Activated naive CD4-positive, alpha-beta T cell treated with anti-CD3 and anti-CD28 coated beads for 36 hours (primary cell): ENCODE results near the gene GK. TPM values are rescaled to one million over a fixed set of nuclear protein-coding genes. Genes with fewer than 3 reads are reported as not detected.
"Not testable (repeated sequence)": the region's sequence is repeated elsewhere in the genome, so short reads cannot be mapped to it uniquely, and the experiment has no call there.

Source experiments
- CTCF ChIA-PET: fragments of 350-600 bp; sonication (Branson Sonifier 250); formaldehyde crosslinking; loops from one replicate; lab custom pipeline; 2021; ENCODE audit warnings: antibody characterized with exemption; lab: Charles Lee
- DNase-seq: peaks from one replicate; pipeline ENCODE4 v3.0.0-alpha.2; 2020
- H3K27ac Mint-ChIP-seq: one replicate; pipeline ENCODE4 v1.8.0; 2021; ENCODE audit warnings: mild to moderate bottlenecking, mixed read lengths
- H3K27me3 Mint-ChIP-seq: one replicate; pipeline ENCODE4 v1.8.0; 2021; ENCODE audit warnings: low read depth, mixed read lengths
- H3K36me3 Mint-ChIP-seq: one replicate; pipeline ENCODE4 v1.8.0; 2021; ENCODE audit warnings: low read depth, mixed read lengths
- H3K4me1 Mint-ChIP-seq: one replicate; pipeline ENCODE4 v1.8.0; 2021; ENCODE audit warnings: low read depth, mixed read lengths
- H3K4me3 Mint-ChIP-seq: one replicate; pipeline ENCODE4 v1.8.0; 2021; ENCODE audit warnings: mild to moderate bottlenecking, moderate library complexity, mixed read lengths
- H3K9me3 Mint-ChIP-seq: one replicate; pipeline ENCODE4 v1.8.0; 2021; ENCODE audit warnings: mixed read lengths
- intact Hi-C: fragments of 100-400 bp; cut with micrococcal nuclease; formaldehyde crosslinking; loops from one replicate; pipeline ENCODE4 v1.15.1; 2023
- total RNA-seq, 2 experiments: library from RNA; stranded (reverse); gene quantifications; one replicate each; pipeline ENCODE4 v1.2.3, GENCODE V29; 2021

Gene GK
- total RNA-seq, 2 experiments from 2014 or later, result 85.9 to 90.3 TPM

GRCh38 chrX:30714138-30714537 lies 60.9 kb downstream of the GK start:
- intact Hi-C loops, result loop anchor here (5.0 kb wide), 1 partner anchor 432 kb away; no protein-coding TSS in a partner anchor
- CTCF ChIA-PET, result interaction anchor here (1.1 kb wide), 2 partner anchors 21 to 79 kb away, joined by 4 to 8 read pairs; no protein-coding TSS in a partner anchor
- Mint-ChIP-seq H3K27ac (no peak overlapping the region), H3K27me3 (no peaks in the 10 kb centered on the region), H3K36me3 (peaks cover 39% of the 10 kb centered on the region), H3K9me3 (no peaks in the 10 kb centered on the region), H3K4me3 (no peak overlapping the region), H3K4me1 (peaks cover 22% of the 10 kb centered on the region)
- no peak for DNase-seq

GRCh38 chrX:30715976-30716375 lies 62.8 kb downstream of the GK start:
- Mint-ChIP-seq H3K9me3 (no peaks in the 10 kb centered on the region), H3K36me3 (peaks cover 37% of the 10 kb centered on the region)

GRCh38 chrX:30733852-30734660 lies 80.8 kb downstream of the GK start:
- no peak for DNase-seq
- Mint-ChIP-seq H3K9me3 (no peaks in the 10 kb centered on the region), H3K4me1 (peaks cover 11% of the 10 kb centered on the region), H3K36me3 (peaks cover 1% of the 10 kb centered on the region), H3K4me3 (no peak overlapping the region), H3K27ac (no peak overlapping the region), H3K27me3 (no peaks in the 10 kb centered on the region)
- intact Hi-C loops, result loop anchor here (2.0 to 10.0 kb wide), 5 partner anchors 21 to 691 kb away; partner anchors contain the start of gene TASL
- CTCF ChIA-PET, result interaction anchor here (0.8 to 2.4 kb wide), 6 partner anchors 17 to 923 kb away, joined by 3 to 9 read pairs (median 6); no protein-coding TSS in a partner anchor

More at GRCh38 chrX:30715976-30716375, 62.8 kb downstream of the GK start:
- Mint-ChIP-seq H3K27ac (no peak overlapping the region), H3K4me1 (peaks cover 21% of the 10 kb centered on the region), H3K27me3 (no peaks in the 10 kb centered on the region), H3K4me3 (no peak overlapping the region)
- intact Hi-C loops, result no loop called here
- no peak for DNase-seq
- CTCF ChIA-PET, result no interaction called here

- Mint-ChIP-seq H3K36me3 (peaks cover 1% of the 10 kb centered on the region), H3K27me3 (no peaks in the 10 kb centered on the region), H3K4me3 (no peak overlapping the region), H3K9me3 (no peaks in the 10 kb centered on the region), H3K27ac (no peak overlapping the region), H3K4me1 (peaks cover 11% of the 10 kb centered on the region)
- DNase-seq, result no peak
- intact Hi-C loops, result loop anchor here (2.0 to 10.0 kb wide), 6 partner anchors 22 to 690 kb away; partner anchors contain the start of gene TASL
- CTCF ChIA-PET, result interaction anchor here (0.6 to 2.9 kb wide), 13 partner anchors 18 to 922 kb away, joined by 3 to 13 read pairs (median 8); partner anchors contain the start of gene TAB3
These were observed 81.6 kb downstream of the GK start for GRCh38 chrX:30734782-30735181.

GRCh38 chrX:30735839-30736238 lies 82.6 kb downstream of the GK start:
- Mint-ChIP-seq H3K4me1 (peaks cover 11% of the 10 kb centered on the region), H3K27ac (no peak overlapping the region), H3K27me3 (no peaks in the 10 kb centered on the region), H3K9me3 (no peaks in the 10 kb centered on the region), H3K4me3 (no peak overlapping the region), H3K36me3 (peaks cover 1% of the 10 kb centered on the region)
- intact Hi-C loops, result loop anchor here (1.0 to 10.0 kb wide), 8 partner anchors 23 to 923 kb away; no protein-coding TSS in a partner anchor
- CTCF ChIA-PET, result interaction anchor here (0.6 to 2.9 kb wide), 27 partner anchors 9 to 921 kb away, joined by 3 to 13 read pairs (median 4); partner anchors contain the start of gene TAB3
- DNase-seq, result peak; percentile 90

GRCh38 chrX:30741545-30741944 lies 88.3 kb downstream of the GK start:
- intact Hi-C loops, result no loop called here

GRCh38 chrX:30748342-30748960 lies 95.2 kb downstream of the GK start:
- Mint-ChIP-seq H3K27ac (no peak overlapping the region), H3K4me1 (no peaks in the 10 kb centered on the region), H3K27me3 (no peaks in the 10 kb centered on the region), H3K36me3 (no peaks in the 10 kb centered on the region), H3K9me3 (no peaks in the 10 kb centered on the region), H3K4me3 (no peak overlapping the region)
- CTCF ChIA-PET, result no interaction called here
- DNase-seq, result no peak
- intact Hi-C loops, result no loop called here

More at GRCh38 chrX:30741545-30741944, 88.3 kb downstream of the GK start:
- no peaks in the 10 kb centered on the region for H3K9me3 Mint-ChIP-seq
- no peaks in the 10 kb centered on the region for H3K4me1 Mint-ChIP-seq
- no peak overlapping the region for H3K4me3 Mint-ChIP-seq
- CTCF ChIA-PET, result no interaction called here
- DNase-seq, result no peak
- no peaks in the 10 kb centered on the region for H3K36me3 Mint-ChIP-seq
- H3K27ac Mint-ChIP-seq, result no peak overlapping the region
- H3K27me3 Mint-ChIP-seq, result no peaks in the 10 kb centered on the region

- intact Hi-C loops, result no loop called here
- no peak for DNase-seq
- no peaks in the 10 kb centered on the region for H3K4me1 Mint-ChIP-seq
- no peaks in the 10 kb centered on the region for H3K36me3 Mint-ChIP-seq
- CTCF ChIA-PET, result interaction anchor here (0.6 kb wide), 1 partner anchor 13 kb away, joined by 3 read pairs; no protein-coding TSS in a partner anchor
- H3K9me3 Mint-ChIP-seq, result no peaks in the 10 kb centered on the region
- H3K27ac Mint-ChIP-seq, result no peak overlapping the region
- no peak overlapping the region for H3K4me3 Mint-ChIP-seq
- H3K27me3 Mint-ChIP-seq, result no peaks in the 10 kb centered on the region
These were observed 98.3 kb downstream of the GK start for GRCh38 chrX:30751497-30751896.

GRCh38 chrX:30762755-30763154 lies 109.5 kb downstream of the GK start:
- peaks cover 16% of the 10 kb centered on the region for H3K4me1 Mint-ChIP-seq
- no peak overlapping the region for H3K4me3 Mint-ChIP-seq
- H3K36me3 Mint-ChIP-seq, result no peaks in the 10 kb centered on the region
- no peak overlapping the region for H3K27ac Mint-ChIP-seq
- peaks cover 4% of the 10 kb centered on the region for H3K9me3 Mint-ChIP-seq
- intact Hi-C loops, result loop anchor here (1.0 kb wide), 1 partner anchor 20 kb away; no protein-coding TSS in a partner anchor
- H3K27me3 Mint-ChIP-seq, result no peaks in the 10 kb centered on the region
- CTCF ChIA-PET, result no interaction called here
- peak; percentile 18 for DNase-seq

GRCh38 chrX:30773764-30774163 lies 120.5 kb downstream of the GK start:
- CTCF ChIA-PET, intact Hi-C loops, H3K4me1 Mint-ChIP-seq, H3K27me3 Mint-ChIP-seq, H3K4me3 Mint-ChIP-seq, H3K36me3 Mint-ChIP-seq, H3K27ac Mint-ChIP-seq, H3K9me3 Mint-ChIP-seq, DNase-seq: not testable (repeated sequence)

GRCh38 chrX:30777575-30777974 lies 124.4 kb downstream of the GK start:
- no peak for DNase-seq

GRCh38 chrX:30779453-30780030 lies 126.3 kb downstream of the GK start:
- H3K4me1 Mint-ChIP-seq, result peaks cover 14% of the 10 kb centered on the region
- H3K27me3 Mint-ChIP-seq, result peaks cover 2% of the 10 kb centered on the region
- no peaks in the 10 kb centered on the region for H3K36me3 Mint-ChIP-seq
- intact Hi-C loops, result loop anchor here (5.0 kb wide), 1 partner anchor 157 kb away; no protein-coding TSS in a partner anchor
- no peaks in the 10 kb centered on the region for H3K9me3 Mint-ChIP-seq
- H3K4me3 Mint-ChIP-seq, result no peak overlapping the region
- no peak overlapping the region for H3K27ac Mint-ChIP-seq
- CTCF ChIA-PET, result interaction anchor here (1.4 kb wide), 1 partner anchor 43 kb away, joined by 4 read pairs; no protein-coding TSS in a partner anchor
- no peak for DNase-seq

More at GRCh38 chrX:30777575-30777974, 124.4 kb downstream of the GK start:
- CTCF ChIA-PET, result no interaction called here
- Mint-ChIP-seq H3K4me1 (peaks cover 14% of the 10 kb centered on the region), H3K36me3 (no peaks in the 10 kb centered on the region), H3K27me3 (peaks cover 4% of the 10 kb centered on the region), H3K9me3 (no peaks in the 10 kb centered on the region), H3K4me3 (no peak overlapping the region), H3K27ac (no peak overlapping the region)
- intact Hi-C loops, result no loop called here
